Measurements from ENCODE around the gene NFATC2. TPM values are rescaled to one million over a fixed set of nuclear protein-coding genes. Genes with fewer than 3 reads are reported as not detected.

Gene NFATC2
- total RNA-seq, 4 donors from 2014 or later = 8.8 to 15.6 (median 13.0) TPM

- 89% methylated on average over 3 of the region's 3 CpGs for WGBS
- Histone ChIP-seq H3K27ac (replicated peaks in 1 of 4) (no peak overlapping the region), H3K4me3 (no peak overlapping the region), H3K9me3 (no peaks in the 10 kb centered on the region), H3K27me3 (peaks cover 0 to 10% (median 0%) of the 10 kb centered on the region in 4 donors), H3K36me3 (no peaks in the 10 kb centered on the region), H3K4me1 (peaks cover 0 to 4% (median 0%) of the 10 kb centered on the region in 4 donors)
- DNase-seq (ENCODE audit: extremely low spot score) = no peak
- intact Hi-C loops (cut with DNase I) = no loop called here
- no peak for TF ChIP-seq POLR2A (IDR thresholded peaks at IDR 0.05; ENCODE audit: low read depth)
- TF ChIP-seq POLR2AphosphoS5 (IDR thresholded peaks at IDR 0.05) = no peak
- TF ChIP-seq EP300 (IDR thresholded peaks at IDR 0.05) = no peak
- no peak for TF ChIP-seq CTCF (IDR thresholded peaks at IDR 0.05)
Observed at GRCh38 chr20:51337126-51337805, 205.3 kb downstream of the NFATC2 start.

Small RNA genes within 50 kb of the gene (small RNA-seq; reads per million reads assigned to genes)
- 0 reads per million in 3 donors for gene MIR3194

Other genes with a start within 250 kb of the NFATC2 start
- gene ATP9A, start 225.7 kb upstream of the NFATC2 start, total RNA-seq = 10 to 100 TPM; 44.4 to 70.9 (median 56.0) TPM

All from esophagus muscularis mucosa (tissue), 4 donors.